HG02759 (cell line): ENCODE measurements around the gene TBC1D4.
A peak's percentile ranks its signal among the peaks of the same experiment; 100 is the strongest.

Experiments
- ATAC-seq: cut with Tn5 transposase; IDR thresholded peaks from one replicate; pipeline ENCODE4 v1.9.1; 2021; ENCODE audit warnings: mild to moderate bottlenecking, moderate library complexity; ENCODE audit not compliant: unreplicated experiment

TBC1D4 gene

GRCh38 chr13:75486146-75487062 is 4.4 kb upstream of the TBC1D4 start:
- no peak for ATAC-seq

DNA sequence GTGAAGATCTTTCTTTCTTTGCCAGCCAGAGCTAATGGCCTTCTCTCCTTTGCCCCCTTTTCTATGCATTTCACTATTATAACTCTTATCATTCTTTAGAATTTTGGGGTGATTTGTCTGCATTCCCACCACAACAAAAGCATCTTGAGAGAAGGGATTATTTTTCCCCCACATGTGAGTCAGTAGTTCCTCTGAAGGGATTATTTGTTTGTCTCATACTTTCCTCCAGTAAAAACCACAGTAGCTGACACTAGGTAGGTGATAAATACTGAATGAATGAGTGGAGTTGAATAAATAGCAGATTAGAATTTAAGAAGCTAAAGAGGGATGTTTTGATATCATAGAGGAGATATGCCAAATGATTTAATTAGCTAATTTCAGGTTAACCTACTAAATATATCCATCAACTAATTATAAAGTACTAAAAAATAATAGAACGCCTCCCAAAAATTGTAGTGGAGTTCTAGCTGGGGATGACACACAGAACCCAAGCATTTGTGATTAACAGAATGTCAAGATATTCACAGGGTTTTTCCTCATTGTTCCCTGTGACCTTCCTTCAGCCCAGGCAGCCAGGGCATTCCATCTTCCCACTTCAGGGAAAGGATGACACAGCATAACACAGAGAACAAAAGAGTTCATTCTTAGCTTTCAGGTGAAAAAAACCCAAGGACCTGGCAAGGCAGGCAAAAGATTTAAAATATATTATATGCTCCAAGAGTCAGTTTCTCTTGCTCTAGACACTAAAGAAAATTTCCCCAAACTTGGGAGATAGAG is 3.5 kb upstream of the TBC1D4 start:
- ATAC-seq = no peak

DNA sequence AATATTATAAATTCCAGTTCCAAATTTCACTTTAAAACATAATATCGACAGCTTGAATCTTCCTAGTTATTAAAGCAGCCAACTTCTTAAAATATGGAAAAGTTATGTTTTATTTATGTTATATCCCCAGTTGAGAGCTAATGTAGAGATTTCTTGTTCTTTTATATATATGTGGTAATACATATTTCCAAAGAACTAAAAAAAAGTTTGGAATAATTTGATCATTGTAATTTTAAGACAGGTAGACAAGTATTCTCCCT is 781 bp upstream of the TBC1D4 start:
- no peak for ATAC-seq

GRCh38 chr13:75481176-75482069 is 546 bp downstream of the TBC1D4 start:
- peak; percentile 31 for ATAC-seq

- ATAC-seq = peak; percentile 4
Observed at GRCh38 chr13:75480671-75481175, 1.2 kb downstream of the TBC1D4 start.

DNA sequence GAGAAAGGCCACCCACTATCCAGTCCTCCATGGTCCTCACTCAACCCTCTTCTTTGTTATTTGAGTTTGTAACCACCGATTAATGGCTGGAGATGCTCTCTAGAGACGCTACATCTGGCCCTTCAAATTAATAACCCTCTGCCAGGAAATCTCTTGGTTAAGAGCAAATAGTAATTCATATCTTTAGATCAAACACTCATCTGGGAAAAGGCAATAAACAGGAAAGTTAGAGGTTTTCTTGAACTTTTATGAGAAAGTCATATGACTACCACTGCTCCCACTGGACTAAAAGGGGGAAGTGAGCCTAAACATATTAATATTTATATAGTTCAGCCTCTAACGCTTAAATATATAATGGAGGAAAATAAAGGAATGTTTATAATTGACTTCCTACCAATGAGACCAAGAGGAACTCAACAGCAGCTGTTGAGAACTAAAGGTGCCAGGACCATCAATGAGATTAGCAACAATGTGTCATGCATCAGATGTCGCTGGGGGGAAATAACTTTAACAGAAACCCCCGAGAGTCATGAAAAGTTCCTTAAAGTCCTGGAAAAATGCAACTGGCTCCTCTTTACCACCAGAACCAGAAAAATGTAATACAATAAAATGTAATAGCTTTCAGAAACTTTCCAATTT is 2.7 kb downstream of the TBC1D4 start:
- no peak for ATAC-seq

- no peak for ATAC-seq
Observed at GRCh38 chr13:75478659-75479058, 3.3 kb downstream of the TBC1D4 start.

GRCh38 chr13:75474956-75475355 is 7.0 kb downstream of the TBC1D4 start:
- ATAC-seq = no peak

DNA sequence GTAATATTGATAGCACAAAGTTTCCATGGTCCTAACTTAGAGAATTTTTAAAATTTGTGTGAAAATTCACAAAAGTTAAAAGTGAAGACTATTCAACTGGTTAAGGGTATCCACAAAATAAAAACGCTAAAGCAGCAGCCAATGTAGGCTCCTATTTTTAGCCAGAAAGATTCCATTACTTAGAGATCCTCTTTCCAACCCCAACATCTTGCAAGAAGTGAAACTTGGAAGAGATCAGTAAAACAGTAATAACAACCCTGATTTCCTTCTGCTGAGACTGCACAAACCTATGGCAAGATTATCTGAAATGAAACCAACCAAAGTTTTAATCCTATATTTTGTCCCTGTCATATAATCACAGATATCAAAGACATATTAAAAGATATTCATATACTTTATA is 8.5 kb downstream of the TBC1D4 start:
- no peak for ATAC-seq

DNA sequence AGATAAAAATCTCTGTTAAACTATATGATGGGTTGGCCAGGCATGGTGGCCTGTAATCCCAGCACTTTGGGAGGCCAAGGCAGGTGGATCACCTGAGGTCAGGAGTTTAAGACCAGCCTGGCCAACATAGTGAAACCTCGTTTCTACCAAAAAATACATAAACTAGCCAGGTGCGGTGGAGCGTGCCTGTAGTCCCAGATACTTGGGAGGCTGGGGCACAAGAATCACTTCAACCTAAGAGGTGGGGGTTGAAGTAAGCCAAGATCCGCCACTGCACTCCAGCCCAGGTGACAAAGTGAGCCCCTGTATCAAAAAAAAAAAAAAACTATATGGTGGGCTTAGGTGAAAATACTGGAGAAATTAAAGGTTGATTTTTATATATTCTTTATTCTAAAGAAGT is 11.3 kb downstream of the TBC1D4 start:
- no peak for ATAC-seq

- ATAC-seq = no peak
Observed at GRCh38 chr13:75469047-75469446, 12.9 kb downstream of the TBC1D4 start.

GRCh38 chr13:75468602-75469001 is 13.4 kb downstream of the TBC1D4 start:
- ATAC-seq = no peak

DNA sequence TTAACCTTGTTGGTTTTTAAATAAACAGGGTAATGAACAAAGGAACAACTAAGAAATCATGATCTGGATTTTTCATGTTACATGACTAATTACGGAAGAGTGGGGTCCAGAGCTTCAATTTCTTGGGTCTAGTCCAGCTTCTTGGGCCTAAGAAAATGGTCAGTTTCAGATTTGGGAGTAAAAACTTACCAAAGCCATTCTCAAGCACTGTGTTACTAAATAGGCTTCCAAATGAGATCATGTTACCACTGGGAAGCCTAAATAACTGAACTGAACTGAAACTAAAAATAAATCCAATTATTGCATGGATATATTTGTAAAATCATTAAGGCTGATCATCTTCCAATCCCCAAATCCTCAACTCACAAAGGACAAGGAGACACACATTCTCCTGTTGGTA is 13.9 kb downstream of the TBC1D4 start:
- ATAC-seq = no peak

- no peak for ATAC-seq
Observed at GRCh38 chr13:75467040-75467728, 14.8 kb downstream of the TBC1D4 start.

- ATAC-seq = no peak
Observed at GRCh38 chr13:75465236-75465635, 16.7 kb downstream of the TBC1D4 start.

GRCh38 chr13:75461314-75461713 is 20.7 kb downstream of the TBC1D4 start:
- no peak for ATAC-seq

DNA sequence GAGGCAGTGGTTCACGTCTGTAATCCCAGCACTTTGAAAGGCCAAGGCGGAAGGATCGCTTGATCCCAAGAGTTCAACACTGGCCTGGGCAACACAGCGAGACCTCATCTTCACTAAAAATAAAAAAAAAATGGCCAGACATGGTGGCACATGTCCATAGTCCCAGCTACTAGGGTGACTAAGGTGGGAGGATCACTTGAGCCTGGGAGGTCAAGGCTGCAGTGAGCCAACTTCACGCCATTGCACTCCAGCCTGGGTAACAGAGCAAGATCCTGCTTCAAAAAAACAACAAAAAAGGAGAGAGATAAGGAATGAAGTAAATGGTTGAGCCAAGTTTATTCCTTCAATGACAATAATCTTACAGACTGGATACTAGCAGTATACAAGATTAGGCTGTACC is 21.3 kb downstream of the TBC1D4 start:
- no peak for ATAC-seq

GRCh38 chr13:75458696-75459422 is 23.1 kb downstream of the TBC1D4 start:
- ATAC-seq = peak; percentile 98

- ATAC-seq = no peak
Observed at GRCh38 chr13:75455962-75456361, 26.0 kb downstream of the TBC1D4 start.
